HepG2 (cell line): ENCODE measurements around the gene DPH6. TPM values are rescaled to one million over a fixed set of nuclear protein-coding genes. Genes with fewer than 3 reads are reported as not detected.

ENCODE experiments used
- AFF4 ChIP-seq: sonication (generic); formaldehyde crosslinking; IDR thresholded peaks from 2 replicates; pipeline ENCODE4 v1.4.0; 2020; ENCODE audit warnings: missing genetic modification reagents
- CEBPB ChIP-seq: IDR thresholded peaks from 2 replicates; pipeline ENCODE4 v1.6.1; 2011; ENCODE audit warnings: low read depth, low read length, improper control_type of control experiment, borderline replicate concordance
- FOXO4 ChIP-seq: sonication (generic); formaldehyde crosslinking; conservative IDR thresholded peaks from 2 replicates; pipeline ENCODE4 v1.8.1; 2023; ENCODE audit warnings: missing genetic modification reagents
- GZF1 ChIP-seq: sonication (generic); formaldehyde crosslinking; IDR thresholded peaks from 2 replicates; pipeline ENCODE4 v1.5.1; 2020; ENCODE audit warnings: mild to moderate bottlenecking, missing genetic modification reagents
- ISL2 ChIP-seq: sonication (generic); formaldehyde crosslinking; IDR thresholded peaks from 2 replicates; pipeline ENCODE4 v1.5.0; 2020; ENCODE audit warnings: missing genetic modification reagents
- ISX ChIP-seq: sonication (generic); formaldehyde crosslinking; conservative IDR thresholded peaks from 2 replicates; pipeline ENCODE4 v1.5.0; 2020; ENCODE audit warnings: missing genetic modification reagents
- MED1 ChIP-seq: sonication (generic); formaldehyde crosslinking; IDR thresholded peaks from 2 replicates; pipeline ENCODE4 v1.4.0; 2020; ENCODE audit warnings: missing genetic modification reagents
- MIER3 ChIP-seq: IDR thresholded peaks from 2 replicates; pipeline ENCODE4 v1.6.1; 2016; ENCODE audit warnings: missing compliant biosample characterization, borderline replicate concordance
- ONECUT2 ChIP-seq: sonication (generic); formaldehyde crosslinking; IDR thresholded peaks from 2 replicates; pipeline ENCODE4 v1.4.0; 2020; ENCODE audit warnings: missing genetic modification reagents
- PAX8 ChIP-seq: sonication (generic); formaldehyde crosslinking; IDR thresholded peaks from 2 replicates; pipeline ENCODE4 v1.8.0; 2022; ENCODE audit warnings: mild to moderate bottlenecking, missing genetic modification reagents, borderline replicate concordance
- SALL1 ChIP-seq: sonication (generic); formaldehyde crosslinking; IDR thresholded peaks from 2 replicates; pipeline ENCODE4 v1.8.0; 2022; ENCODE audit warnings: mild to moderate bottlenecking, missing genetic modification reagents
- SOX6 ChIP-seq, 2 experiments: fragments of 450-650 bp in 1 of 2; sonication (generic) in 1 of 2; formaldehyde crosslinking in 1 of 2; IDR thresholded peaks; 2 replicates each; pipeline versions ENCODE4 v1.4.0 to v1.6.1; 2017 to 2020; ENCODE audit warnings: antibody characterized with exemption in 1 of 2, mild to moderate bottlenecking in 1 of 2, missing genetic modification reagents in 1 of 2
- ZNF207 ChIP-seq: fragments of 450-650 bp; IDR thresholded peaks from 2 replicates; pipeline ENCODE4 v1.6.1; 2016; ENCODE audit warnings: antibody characterized with exemption, borderline replicate concordance
- ZNF296 ChIP-seq: sonication (generic); formaldehyde crosslinking; conservative IDR thresholded peaks from 2 replicates; pipeline ENCODE4 v1.5.0; 2020; ENCODE audit warnings: mild to moderate bottlenecking, missing genetic modification reagents
- ZNF629 ChIP-seq: sonication (generic); formaldehyde crosslinking; conservative IDR thresholded peaks from 2 replicates; pipeline ENCODE4 v1.5.0; 2020; ENCODE audit warnings: missing genetic modification reagents
- ZNF83 ChIP-seq: sonication (generic); formaldehyde crosslinking; IDR thresholded peaks from 2 replicates; pipeline ENCODE4 v1.4.0; 2020; ENCODE audit warnings: missing genetic modification reagents, mild to moderate bottlenecking, borderline replicate concordance
- ZZZ3 ChIP-seq: sonication (generic); formaldehyde crosslinking; IDR thresholded peaks from 2 replicates; pipeline ENCODE4 v1.4.0; 2020; ENCODE audit warnings: missing genetic modification reagents, mild to moderate bottlenecking, borderline replicate concordance
- polyA plus RNA-seq, 8 experiments: library from polyadenylated mRNA; depleted of rRNA in 3 of 8; stranded (reverse) in 7 of 8; unstranded in 1 of 8; fragments of >200 nt; fragmentation: Illumina TruSeq in 4 of 8; extraction: Trizol in 4 of 8; gene quantifications; 2 replicates each; pipeline versions ENCODE4 v1.2.1 to v1.2.3, GENCODE V29; 2011 to 2016; ENCODE audit warnings: low read depth in 4 of 8, missing spikeins in 1 of 8, mixed read lengths in 1 of 8; ENCODE audit not compliant: insufficient read depth in 1 of 8
- total RNA-seq, 5 experiments: library from RNA; depleted of rRNA; stranded (reverse); fragments of >200 nt; fragmentation: Illumina TruSeq; extraction: Trizol; gene quantifications; 2 replicates each; pipeline ENCODE4 v1.2.3, GENCODE V29; 2016; ENCODE audit warnings: low read depth in 1 of 5
- TF ChIP-seq, protein P1 (sequence below): IDR thresholded peaks from 2 replicates; pipeline ENCODE4 v1.6.1; 2018; ENCODE audit warnings: missing genetic modification reagents
- TF ChIP-seq, protein P2 (sequence below): sonication (generic); formaldehyde crosslinking; IDR thresholded peaks from 2 replicates; pipeline ENCODE4 v1.9.0; 2022; ENCODE audit warnings: missing genetic modification reagents, mild to moderate bottlenecking, borderline replicate concordance

The DPH6 gene
- total and polyA plus RNA-seq, 2 of the 13 experiments (the other 11 are each of a cell fraction or from before 2014, with no cell fraction given) = 10.2 to 25.8 TPM

DNA sequence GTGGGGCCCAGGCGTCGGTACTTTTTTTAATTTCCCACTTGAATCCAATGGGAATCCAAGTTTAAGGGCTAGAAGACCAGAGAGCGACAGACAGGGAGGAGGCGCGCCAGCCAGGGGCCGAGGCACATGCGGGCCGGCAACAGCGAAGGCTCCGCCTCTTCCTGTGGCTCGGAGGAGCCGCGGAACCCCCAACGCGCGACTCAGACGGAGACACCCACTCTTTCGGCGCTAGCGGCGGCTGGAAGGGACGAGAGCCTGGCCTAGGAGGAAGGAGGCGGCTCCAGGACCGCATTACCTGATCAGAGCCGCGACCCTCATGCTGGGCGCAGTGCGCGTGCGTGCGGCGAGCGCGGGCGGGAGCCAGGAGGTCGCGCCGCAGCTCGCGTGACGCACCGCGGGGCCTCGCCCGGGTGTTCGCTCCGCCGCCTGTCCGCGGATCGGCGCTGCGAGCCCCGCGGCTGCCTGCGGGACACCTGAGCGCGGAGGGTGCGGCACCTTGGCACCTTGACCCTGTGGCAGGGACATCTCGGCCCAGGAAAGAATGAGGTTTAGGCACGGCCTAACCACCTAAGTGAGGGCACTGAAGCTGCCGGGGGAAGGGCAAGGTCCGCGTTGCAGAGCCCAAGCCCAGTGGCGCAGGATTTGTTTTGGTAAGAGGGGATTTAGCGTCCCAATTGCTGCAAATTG is at the start of gene DPH6 (continued):
- TF ChIP-seq ZNF296 (CRISPR knock-in tag) (no peak), GZF1 (CRISPR knock-in tag) (no peak), FOXO4 (CRISPR knock-in tag) (no peak), MIER3 (CRISPR knock-in tag) (0 out of 2 replicates have a peak, but pooled peaks have one; percentile 34), MED1 (CRISPR knock-in tag) (no peak; the same call in none of the 2 replicates), ISX (CRISPR knock-in tag) (0 out of 2 replicates have a peak, but pooled peaks have one; percentile 21), ZNF207 (no peak), SALL1 (CRISPR knock-in tag) (peak; percentile 79), ZZZ3 (CRISPR knock-in tag) (no peak; the same call in 1 of the 2 replicates), ONECUT2 (CRISPR knock-in tag) (0 out of 2 replicates have a peak, but pooled peaks have one; percentile 7), CEBPB (no peak), AFF4 (CRISPR knock-in tag) (no peak), PAX8 (CRISPR knock-in tag) (no peak; the same call in 1 of the 2 replicates), ZNF629 (CRISPR knock-in tag) (0 out of 2 replicates have a peak, but pooled peaks have one; percentile 22), ZNF83 (CRISPR knock-in tag) (0 out of 2 replicates have a peak, but pooled peaks have one; percentile 7), SOX6 (IDR thresholded peaks at IDR 0.05) (no peak), SOX6 (CRISPR knock-in tag; IDR thresholded peaks at IDR 0.05) (no peak), ISL2 (CRISPR knock-in tag) (0 out of 2 replicates have a peak, but pooled peaks have one; percentile 54)
- TF ChIP-seq, protein P1, sequence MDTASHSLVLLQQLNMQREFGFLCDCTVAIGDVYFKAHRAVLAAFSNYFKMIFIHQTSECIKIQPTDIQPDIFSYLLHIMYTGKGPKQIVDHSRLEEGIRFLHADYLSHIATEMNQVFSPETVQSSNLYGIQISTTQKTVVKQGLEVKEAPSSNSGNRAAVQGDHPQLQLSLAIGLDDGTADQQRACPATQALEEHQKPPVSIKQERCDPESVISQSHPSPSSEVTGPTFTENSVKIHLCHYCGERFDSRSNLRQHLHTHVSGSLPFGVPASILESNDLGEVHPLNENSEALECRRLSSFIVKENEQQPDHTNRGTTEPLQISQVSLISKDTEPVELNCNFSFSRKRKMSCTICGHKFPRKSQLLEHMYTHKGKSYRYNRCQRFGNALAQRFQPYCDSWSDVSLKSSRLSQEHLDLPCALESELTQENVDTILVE (CRISPR knock-in tag) = peak; percentile 44
- TF ChIP-seq, protein P2, sequence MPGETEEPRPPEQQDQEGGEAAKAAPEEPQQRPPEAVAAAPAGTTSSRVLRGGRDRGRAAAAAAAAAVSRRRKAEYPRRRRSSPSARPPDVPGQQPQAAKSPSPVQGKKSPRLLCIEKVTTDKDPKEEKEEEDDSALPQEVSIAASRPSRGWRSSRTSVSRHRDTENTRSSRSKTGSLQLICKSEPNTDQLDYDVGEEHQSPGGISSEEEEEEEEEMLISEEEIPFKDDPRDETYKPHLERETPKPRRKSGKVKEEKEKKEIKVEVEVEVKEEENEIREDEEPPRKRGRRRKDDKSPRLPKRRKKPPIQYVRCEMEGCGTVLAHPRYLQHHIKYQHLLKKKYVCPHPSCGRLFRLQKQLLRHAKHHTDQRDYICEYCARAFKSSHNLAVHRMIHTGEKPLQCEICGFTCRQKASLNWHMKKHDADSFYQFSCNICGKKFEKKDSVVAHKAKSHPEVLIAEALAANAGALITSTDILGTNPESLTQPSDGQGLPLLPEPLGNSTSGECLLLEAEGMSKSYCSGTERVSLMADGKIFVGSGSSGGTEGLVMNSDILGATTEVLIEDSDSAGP (CRISPR knock-in tag) = peak; percentile 69
